Activated CD8-positive, alpha-beta T cell treated with anti-CD3 and anti-CD28 coated beads for 36 hours (primary cell): Measurements from ENCODE around the gene ZNF428. TPM values are rescaled to one million over a fixed set of nuclear protein-coding genes. Genes with fewer than 3 reads are reported as not detected.

Source experiments
- ATAC-seq: fragments of 200-7000 bp; cut with Tn5 transposase; one replicate; pipeline ENCODE4 v1.10.0; 2021; ENCODE audit warnings: mild to moderate bottlenecking, moderate library complexity
- CTCF ChIA-PET: fragments of 350-600 bp; sonication (Branson Sonifier 250); formaldehyde crosslinking; loops from one replicate; lab custom pipeline; 2021; ENCODE audit warnings: antibody characterized with exemption; lab: Charles Lee
- POLR2A ChIA-PET: fragments of 350-600 bp; sonication (Branson Sonifier 250); formaldehyde crosslinking; loops from one replicate; lab custom pipeline; 2021; ENCODE audit warnings: antibody characterized with exemption; lab: Charles Lee
- DNase-seq: peaks from one replicate; pipeline ENCODE4 v3.0.0-alpha.2; 2020
- H3K27ac Mint-ChIP-seq: one replicate; pipeline ENCODE4 v1.8.0; 2021; ENCODE audit warnings: mild to moderate bottlenecking, mixed read lengths
- H3K27me3 Mint-ChIP-seq: one replicate; pipeline ENCODE4 v1.8.0; 2021; ENCODE audit warnings: mixed read lengths
- H3K36me3 Mint-ChIP-seq: one replicate; pipeline ENCODE4 v1.8.0; 2021; ENCODE audit warnings: low read depth, mixed read lengths
- H3K4me1 Mint-ChIP-seq: one replicate; pipeline ENCODE4 v1.8.0; 2021; ENCODE audit warnings: low read depth, mixed read lengths
- H3K4me3 Mint-ChIP-seq: one replicate; pipeline ENCODE4 v1.8.0; 2021; ENCODE audit warnings: mild to moderate bottlenecking, moderate library complexity, mixed read lengths
- H3K9me3 Mint-ChIP-seq: one replicate; pipeline ENCODE4 v1.8.0; 2021; ENCODE audit warnings: mixed read lengths
- intact Hi-C: fragments of 100-400 bp; cut with micrococcal nuclease; formaldehyde crosslinking; loops from one replicate; pipeline ENCODE4 v1.10.0; 2022
- total RNA-seq, 2 experiments: library from RNA; stranded (reverse); gene quantifications; one replicate each; pipeline ENCODE4 v1.2.3, GENCODE V29; 2021
- TF ChIP-seq, protein P1 (sequence below): fragments of 200-600 bp; IDR thresholded peaks from one replicate; pipeline ENCODE4 v1.8.0; 2022; ENCODE audit warnings: antibody characterized with exemption, mild to moderate bottlenecking

ZNF428 gene, protein sequence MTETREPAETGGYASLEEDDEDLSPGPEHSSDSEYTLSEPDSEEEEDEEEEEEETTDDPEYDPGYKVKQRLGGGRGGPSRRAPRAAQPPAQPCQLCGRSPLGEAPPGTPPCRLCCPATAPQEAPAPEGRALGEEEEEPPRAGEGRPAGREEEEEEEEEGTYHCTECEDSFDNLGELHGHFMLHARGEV
- total RNA-seq = 10 to 100 TPM; 12.3 to 13.4 TPM

DNA sequence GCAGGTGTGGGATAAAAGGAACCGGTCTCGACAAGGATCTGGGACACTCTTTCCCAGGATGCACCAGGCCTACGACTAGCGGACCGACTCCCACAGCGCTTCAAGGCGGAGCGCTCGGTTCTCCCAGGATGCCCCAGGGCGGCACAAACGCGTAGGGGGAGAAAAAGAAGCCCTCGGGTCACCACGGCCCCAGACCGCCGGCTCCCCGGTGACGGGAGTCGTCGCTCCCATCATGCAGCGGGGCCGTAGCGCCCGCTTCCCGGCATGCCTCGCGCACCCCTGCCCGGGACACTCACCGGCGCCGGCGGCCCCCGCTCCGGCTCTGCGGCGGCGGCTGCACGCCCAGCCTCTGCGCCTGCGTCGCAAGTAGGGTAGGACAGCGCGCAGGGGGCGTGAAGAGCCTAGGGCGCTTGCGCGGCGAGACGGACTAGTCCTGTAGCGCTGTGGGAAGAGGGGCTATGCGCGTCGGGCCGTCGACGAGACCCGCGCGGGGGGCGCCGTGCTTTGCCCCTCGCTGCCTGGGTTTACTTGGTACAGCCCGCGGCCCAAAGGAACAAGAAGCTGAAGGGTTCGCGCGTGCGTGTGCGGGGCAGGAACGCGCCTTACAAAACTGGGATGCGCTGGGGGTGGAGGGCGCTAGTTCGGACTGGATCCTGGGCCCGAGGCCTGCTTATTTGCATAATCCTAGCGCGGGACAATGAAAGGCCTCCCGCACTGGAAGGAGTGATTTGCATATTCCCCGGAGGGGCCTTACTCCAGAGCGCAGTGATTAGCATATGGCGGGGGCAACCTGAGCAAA is at the start of gene ZNF428:
Gene ZNF428 (minus strand): TSS at position 368 of the 799 bp plus-strand sequence. CDS start 5,325 bp downstream, outside the sequence.
- ChIA-PET CTCF (interaction anchor here (1.2 kb wide), 1 partner anchor 64 kb away, joined by 3 read pairs; no protein-coding TSS in a partner anchor), POLR2A (interaction anchor here (0.6 to 1.6 kb wide), 3 partner anchors 10 to 25 kb away, joined by 3 to 4 read pairs (median 3); no protein-coding TSS in a partner anchor)
- peak within 1 kb of the TSS; percentile 99 for H3K27ac Mint-ChIP-seq
- TF ChIP-seq, protein P1, sequence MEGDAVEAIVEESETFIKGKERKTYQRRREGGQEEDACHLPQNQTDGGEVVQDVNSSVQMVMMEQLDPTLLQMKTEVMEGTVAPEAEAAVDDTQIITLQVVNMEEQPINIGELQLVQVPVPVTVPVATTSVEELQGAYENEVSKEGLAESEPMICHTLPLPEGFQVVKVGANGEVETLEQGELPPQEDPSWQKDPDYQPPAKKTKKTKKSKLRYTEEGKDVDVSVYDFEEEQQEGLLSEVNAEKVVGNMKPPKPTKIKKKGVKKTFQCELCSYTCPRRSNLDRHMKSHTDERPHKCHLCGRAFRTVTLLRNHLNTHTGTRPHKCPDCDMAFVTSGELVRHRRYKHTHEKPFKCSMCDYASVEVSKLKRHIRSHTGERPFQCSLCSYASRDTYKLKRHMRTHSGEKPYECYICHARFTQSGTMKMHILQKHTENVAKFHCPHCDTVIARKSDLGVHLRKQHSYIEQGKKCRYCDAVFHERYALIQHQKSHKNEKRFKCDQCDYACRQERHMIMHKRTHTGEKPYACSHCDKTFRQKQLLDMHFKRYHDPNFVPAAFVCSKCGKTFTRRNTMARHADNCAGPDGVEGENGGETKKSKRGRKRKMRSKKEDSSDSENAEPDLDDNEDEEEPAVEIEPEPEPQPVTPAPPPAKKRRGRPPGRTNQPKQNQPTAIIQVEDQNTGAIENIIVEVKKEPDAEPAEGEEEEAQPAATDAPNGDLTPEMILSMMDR = no peak
- DNase-seq (peak; percentile 90), ATAC-seq (peak; percentile 89)
- H3K27me3 Mint-ChIP-seq = no peaks in the 10 kb centered on the region
- H3K4me3 Mint-ChIP-seq = peak within 1 kb of the TSS; percentile 96
- intact Hi-C loops = no loop called here
- peaks cover 3% of the 10 kb centered on the region for H3K36me3 Mint-ChIP-seq
- no peaks in the 10 kb centered on the region for H3K9me3 Mint-ChIP-seq
- H3K4me1 Mint-ChIP-seq = peaks cover 27% of the 10 kb centered on the region

DNA sequence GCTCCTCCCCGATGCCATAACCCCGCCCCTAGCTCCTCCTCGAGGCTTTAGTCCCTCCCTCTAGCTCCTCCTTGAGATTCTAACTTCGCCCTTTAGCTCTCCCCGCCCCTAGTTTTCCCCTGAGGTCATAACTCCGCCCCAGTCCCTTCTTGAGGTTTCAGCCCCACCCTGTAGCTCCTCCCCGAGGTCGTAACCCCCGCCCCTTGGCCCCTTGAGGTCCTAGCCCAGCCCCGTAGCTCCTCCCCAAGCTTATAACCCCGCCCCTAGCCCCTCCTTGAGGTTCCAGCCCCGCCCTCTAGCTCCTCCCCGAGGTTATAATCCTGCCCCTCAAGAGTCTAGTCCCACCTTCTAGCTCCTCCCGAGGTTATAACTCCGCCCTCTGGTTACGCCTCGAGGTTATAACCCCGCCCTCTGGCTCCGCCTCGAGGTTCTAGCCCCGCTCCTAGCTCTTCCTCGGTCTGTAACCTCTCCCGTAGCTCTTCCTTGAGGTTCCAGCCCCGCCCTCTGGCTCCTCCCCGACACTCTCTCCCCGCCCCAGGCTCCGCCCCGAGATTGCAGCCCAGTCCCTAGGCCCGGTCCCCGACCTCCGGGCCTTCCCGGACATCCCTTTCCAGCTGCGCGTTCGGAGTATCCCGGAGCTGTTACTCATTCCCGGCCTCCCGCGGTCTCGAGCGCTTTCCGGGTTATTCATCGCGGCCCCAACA is 49.1 kb upstream of the ZNF428 start:
- intact Hi-C loops = no loop called here
- no peaks in the 10 kb centered on the region for H3K27me3 Mint-ChIP-seq
- CTCF ChIA-PET = interaction anchor here (0.6 to 2.7 kb wide), 36 partner anchors 9 to 211 kb away, joined by 3 to 24 read pairs (median 4); partner anchors contain the start of genes IRGQ, KCNN4, SMG9 and ZNF576
- H3K27ac Mint-ChIP-seq = peak overlapping the region; percentile 71
- H3K4me1 Mint-ChIP-seq = peaks cover 38% of the 10 kb centered on the region
- peaks cover 28% of the 10 kb centered on the region for H3K36me3 Mint-ChIP-seq
- POLR2A ChIA-PET = interaction anchor here (0.9 to 1.3 kb wide), 2 partner anchors 97 to 150 kb away, joined by 3 to 4 read pairs; no protein-coding TSS in a partner anchor
- TF ChIP-seq, protein P1 = no peak
- H3K9me3 Mint-ChIP-seq = peaks cover 2% of the 10 kb centered on the region
- peak overlapping the region; percentile 85 for H3K4me3 Mint-ChIP-seq
- ATAC-seq = peak; percentile 90
- DNase-seq = peak; percentile 99

DNA sequence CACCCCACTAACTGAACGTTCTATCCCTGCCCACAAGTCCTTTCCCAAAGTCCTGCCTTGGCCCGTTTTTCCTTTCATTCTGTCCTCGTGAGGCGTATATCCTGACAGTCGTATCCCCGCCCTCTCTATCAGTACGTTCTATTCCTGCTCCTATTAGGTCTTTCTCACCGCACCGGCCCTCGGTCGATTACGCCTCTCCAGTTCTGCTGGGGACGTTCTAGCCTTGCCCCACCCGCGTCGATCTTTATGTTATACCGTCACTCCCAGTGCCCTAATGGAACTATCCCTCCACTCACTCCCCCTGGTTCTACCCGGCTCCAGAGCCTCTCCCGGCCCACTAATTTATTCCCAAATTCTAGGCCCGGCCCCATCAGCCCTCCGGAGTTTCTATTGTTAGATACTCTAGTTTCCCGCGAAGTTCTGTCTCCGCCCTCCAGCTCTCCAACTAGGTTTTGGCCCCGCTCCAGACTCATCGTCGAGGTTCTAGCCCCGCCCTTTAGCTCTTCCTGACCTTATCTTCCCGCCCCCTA is 48.5 kb upstream of the ZNF428 start:
- Mint-ChIP-seq H3K4me1 (peaks cover 38% of the 10 kb centered on the region), H3K27me3 (no peaks in the 10 kb centered on the region), H3K36me3 (peaks cover 28% of the 10 kb centered on the region), H3K4me3 (peak overlapping the region; percentile 85), H3K27ac (peak overlapping the region; percentile 71), H3K9me3 (peaks cover 2% of the 10 kb centered on the region)
- DNase-seq = no peak
- POLR2A ChIA-PET = interaction anchor here (0.9 to 1.3 kb wide), 2 partner anchors 97 to 150 kb away, joined by 3 to 4 read pairs; no protein-coding TSS in a partner anchor
- CTCF ChIA-PET = interaction anchor here (0.6 to 2.7 kb wide), 35 partner anchors 9 to 210 kb away, joined by 3 to 24 read pairs (median 4); partner anchors contain the start of genes IRGQ, KCNN4, SMG9 and ZNF576
- TF ChIP-seq, protein P1 = no peak
- ATAC-seq = no peak
- intact Hi-C loops = no loop called here

DNA sequence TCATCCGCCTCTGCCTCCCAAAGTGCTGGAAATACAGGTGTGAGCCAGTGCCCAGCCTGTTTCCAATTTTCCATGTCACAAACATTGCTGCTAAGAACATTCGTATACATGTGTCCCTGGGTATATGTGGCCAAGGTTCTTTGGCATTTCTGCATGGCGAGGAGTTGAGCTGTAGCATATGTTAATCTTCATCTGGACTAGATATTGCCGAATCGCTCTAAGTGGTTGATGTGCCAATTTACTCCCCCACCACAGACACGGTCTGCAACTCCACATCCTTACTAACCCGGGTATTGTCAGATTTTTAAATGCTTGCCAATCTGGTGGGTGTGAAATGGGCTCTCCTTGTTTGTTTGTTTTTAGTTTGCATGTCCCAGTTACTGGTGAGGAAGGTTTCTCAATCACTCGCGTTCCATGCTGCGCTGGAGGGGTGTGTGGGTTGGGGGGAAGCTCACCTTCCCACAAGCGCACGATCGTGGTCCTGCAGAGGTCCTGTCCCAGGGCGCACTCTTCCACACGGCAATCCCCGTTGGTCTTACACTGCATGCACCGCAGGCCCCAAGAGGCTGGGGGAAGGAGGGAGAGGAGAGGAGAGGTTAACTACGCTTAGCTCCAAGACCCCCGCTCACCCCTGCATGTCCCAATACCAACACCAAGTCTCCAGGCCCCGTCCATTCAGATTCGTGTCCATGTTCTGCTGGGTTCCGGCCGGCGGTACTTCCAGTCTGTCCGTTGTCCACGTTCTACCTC is 47.9 kb upstream of the ZNF428 start:
- H3K4me3 Mint-ChIP-seq = peak overlapping the region; percentile 85
- no peaks in the 10 kb centered on the region for H3K27me3 Mint-ChIP-seq
- DNase-seq (no peak), ATAC-seq (no peak)
- H3K27ac Mint-ChIP-seq = no peak overlapping the region
- intact Hi-C loops = no loop called here
- peaks cover 28% of the 10 kb centered on the region for H3K36me3 Mint-ChIP-seq
- TF ChIP-seq, protein P1 = no peak
- POLR2A ChIA-PET = no interaction called here
- peaks cover 2% of the 10 kb centered on the region for H3K9me3 Mint-ChIP-seq
- H3K4me1 Mint-ChIP-seq = peaks cover 38% of the 10 kb centered on the region
- CTCF ChIA-PET = interaction anchor here (1.3 to 1.5 kb wide), 3 partner anchors 8 to 72 kb away, joined by 3 to 14 read pairs (median 8); partner anchors contain the start of genes IRGQ and ZNF576
